ENCODE results near the gene ACOT4.
A peak's percentile ranks its signal among the peaks of the same experiment; 100 is the strongest.
"Not testable (repeated sequence)": the region's sequence is repeated elsewhere in the genome, so short reads cannot be mapped to it uniquely, and the experiment has no call there.

Gene ACOT4

GRCh38 chr14:73634011-73634833, 42.5 kb downstream of the ACOT4 start:
- DNase-seq: peak in 1 of 2 experiments; percentile 53

GRCh38 chr14:73636355-73636754, 44.7 kb downstream of the ACOT4 start:
- DNase-seq: not testable (repeated sequence)

GRCh38 chr14:73637830-73638229, 46.2 kb downstream of the ACOT4 start:
- no peak for DNase-seq

DNA sequence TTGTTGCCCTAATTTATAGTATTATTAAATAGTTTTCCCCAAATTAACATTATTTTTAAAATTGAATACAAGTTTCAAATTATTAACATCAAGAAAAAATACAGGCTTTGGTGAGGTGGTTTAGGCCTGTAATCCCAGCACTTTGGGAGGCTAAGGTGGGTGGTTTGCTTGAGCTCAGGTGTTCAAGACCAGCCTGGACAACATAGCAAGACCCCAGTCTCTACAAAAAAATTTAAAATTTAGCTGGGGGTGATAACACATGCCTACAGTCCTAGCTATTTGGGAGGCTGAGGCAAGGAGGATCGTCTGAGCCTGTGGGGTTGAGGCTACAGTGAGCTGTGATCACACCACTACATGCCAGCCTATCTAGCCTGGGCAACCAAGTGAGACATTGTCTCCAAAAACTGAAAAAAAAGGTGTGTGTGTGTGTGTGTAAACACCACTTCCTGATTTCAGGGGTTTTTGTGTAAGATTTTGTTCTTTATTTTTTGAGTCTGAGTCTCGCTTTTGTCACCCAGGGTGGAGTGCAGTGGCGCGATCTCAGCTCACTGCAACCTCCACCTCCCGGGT, 49.2 kb downstream of the ACOT4 start:
- no peak for DNase-seq

DNA sequence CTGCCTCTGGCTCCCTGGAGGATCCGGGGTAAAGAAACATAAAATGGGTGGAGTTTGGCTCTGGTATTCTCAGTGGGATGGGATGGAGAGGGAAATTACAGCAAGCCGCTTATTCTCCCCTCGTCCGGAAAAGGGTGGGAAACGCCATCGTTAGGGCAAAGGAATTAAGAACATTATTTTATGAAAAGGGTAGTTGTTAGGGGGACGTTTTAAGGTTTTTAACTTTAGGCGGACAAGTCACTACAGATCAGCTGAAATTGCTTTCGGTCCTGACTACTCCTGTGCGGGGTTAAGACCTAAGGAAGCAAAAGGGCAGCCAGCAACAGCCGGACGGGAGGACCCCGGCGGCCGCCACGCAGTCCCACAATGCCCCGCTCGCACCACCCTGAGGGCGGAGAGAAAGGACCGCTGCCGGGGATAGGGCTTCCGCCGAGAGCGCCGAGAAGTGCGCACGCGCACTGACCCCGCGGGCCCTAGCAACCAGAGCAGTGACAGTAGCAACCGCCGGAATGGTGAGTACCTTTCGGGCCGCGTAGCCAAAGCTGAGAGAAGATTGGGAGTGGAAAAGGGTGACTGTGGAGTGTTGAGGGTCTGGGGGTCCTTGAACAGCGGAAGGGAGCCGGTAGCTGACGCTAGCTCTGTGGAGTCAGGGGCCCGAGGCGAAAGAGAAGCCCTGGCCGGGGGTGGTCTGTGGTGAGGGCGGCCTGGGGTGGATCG, 53.0 kb downstream of the ACOT4 start, which contains the start of gene DNAL1:
TSS of gene DNAL1 (plus strand) at position 456 of the 717 bp plus-strand sequence. CDS start at position 510, 54 bp downstream.
- peak; percentile 85 to 96 for DNase-seq

DNA sequence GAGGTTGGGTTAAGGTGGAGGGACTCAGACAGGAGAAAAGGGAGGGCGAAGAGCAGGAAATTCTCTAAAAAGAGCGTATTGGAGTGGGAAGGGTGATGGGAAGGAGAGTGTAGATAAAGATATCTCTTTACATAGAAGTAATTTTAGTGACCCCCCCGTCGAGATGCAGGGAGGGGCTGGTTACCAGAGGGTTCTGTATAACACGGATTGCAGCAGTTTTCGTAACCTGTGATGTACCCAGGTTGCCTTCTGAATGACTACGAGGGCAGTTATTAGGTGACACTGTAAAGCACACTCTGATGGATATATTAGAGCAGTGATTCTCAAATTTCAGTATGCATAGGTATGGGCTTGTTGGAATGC, 53.6 kb downstream of the ACOT4 start:
- no peak for DNase-seq

Data from NCI-H526 (cell line).